Fibroblast of peridontal ligament (primary cell): Measurements from ENCODE around the gene RUFY2.
"Not testable (repeated sequence)": the region's sequence is repeated elsewhere in the genome, so short reads cannot be mapped to it uniquely, and the experiment has no call there.

ENCODE experiments used
- DNase-seq: peaks from one replicate; pipeline ENCODE4 v3.0.0-alpha.2; 2010; ENCODE audit errors: extremely low read depth

Gene RUFY2

DNA sequence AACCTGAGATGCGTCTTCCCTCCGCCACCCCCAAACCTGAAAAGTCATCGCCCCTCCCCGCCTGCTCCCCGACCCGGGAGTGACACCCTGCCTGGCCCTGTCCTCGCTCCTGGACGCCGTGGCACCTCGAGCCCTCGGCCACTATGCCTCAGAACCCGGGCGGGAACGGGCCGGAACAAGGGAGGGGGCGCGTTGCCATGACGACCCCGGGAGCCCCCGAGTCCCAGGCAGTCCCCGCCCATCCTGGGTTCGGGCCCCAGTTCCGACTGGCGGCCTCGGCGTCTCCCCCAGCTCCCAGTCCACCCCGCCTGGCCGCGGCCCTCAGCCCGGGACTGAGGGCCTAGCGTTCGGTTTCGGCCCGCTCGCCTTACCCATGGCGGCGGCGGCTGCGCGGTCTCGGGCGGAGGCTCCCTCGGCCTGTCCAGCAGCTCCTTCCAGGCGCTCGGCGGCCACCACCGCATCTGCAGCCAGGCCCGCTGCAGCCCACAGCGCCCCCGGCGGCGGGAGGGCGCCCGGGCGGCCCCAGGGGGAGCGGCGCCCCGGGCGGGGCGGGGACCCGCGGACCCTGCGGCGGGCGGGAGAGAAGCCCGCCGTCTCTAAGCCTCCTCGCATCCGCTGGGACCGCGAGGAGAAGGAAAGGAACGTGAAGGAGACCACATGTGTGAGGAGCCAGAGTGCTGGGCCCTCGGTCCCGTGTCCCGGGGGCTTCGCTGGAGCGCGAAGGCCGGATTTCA is at the start of gene RUFY2:
Gene RUFY2 (minus strand): TSS at position 463 of the 734 bp plus-strand sequence. CDS start 88 bp downstream, at position 375.
- DNase-seq = peak; percentile 61

DNA sequence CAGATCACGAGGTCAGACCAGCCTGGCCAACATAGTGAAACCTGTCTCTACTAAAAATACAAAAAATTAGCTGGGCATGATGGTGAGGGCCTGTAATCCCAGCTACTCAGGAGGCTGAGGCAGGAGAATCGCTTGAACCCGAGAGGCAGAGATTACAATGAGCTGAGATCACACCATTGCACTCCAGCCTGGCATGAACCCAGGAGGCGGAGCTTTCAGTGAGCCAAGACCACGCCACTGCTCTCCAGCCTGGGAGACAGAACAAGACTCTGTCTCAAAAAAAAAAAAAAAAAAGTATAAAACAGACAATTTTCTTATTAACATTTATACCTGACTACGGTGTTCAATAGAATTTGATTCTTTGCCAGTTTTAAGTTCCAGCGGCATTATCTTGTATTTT is 42.6 kb upstream of the RUFY2 start:
- DNase-seq = not testable (repeated sequence)

- DNase-seq = no peak
Measured at GRCh38 chr10:68446179-68446578, 39.1 kb upstream of the RUFY2 start.

- DNase-seq = no peak
Measured at GRCh38 chr10:68442971-68443370, 35.9 kb upstream of the RUFY2 start.

DNA sequence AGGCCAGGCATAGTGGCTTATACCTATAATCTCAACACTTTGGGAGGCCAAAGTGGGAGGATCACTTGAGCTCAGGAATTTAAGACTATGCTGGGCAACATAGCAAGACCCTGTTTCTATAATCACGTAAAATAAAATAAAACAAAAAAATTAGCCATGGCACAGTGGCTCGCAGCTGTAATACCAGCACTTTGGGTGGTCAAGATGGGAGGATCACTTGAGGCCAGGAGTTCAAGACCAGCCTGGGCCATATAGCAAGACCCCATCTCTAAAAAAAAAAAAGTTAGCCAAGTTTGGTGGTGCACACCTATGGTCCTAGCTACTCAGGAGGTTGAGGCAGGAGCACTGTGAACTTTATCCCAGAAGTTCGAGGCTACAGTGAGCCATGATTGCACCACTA is 33.8 kb upstream of the RUFY2 start:
- DNase-seq = no peak

DNA sequence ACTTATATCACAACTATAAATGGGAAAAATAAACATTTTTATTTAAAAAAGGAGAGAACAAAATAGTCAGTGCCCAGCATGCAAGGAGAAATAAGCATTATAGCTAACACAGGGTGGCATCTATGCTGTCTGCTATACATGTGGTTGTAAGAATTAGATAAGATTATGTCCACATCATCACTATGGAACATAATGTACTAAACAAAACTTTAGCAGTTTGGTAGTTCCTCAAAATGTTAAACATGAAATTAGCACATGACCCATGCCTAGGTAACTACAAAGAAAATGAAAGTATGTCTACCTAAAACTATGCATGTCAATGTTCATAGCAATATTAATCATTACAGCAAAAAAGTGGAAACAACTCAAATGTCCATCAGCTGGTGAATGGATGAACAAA is 28.7 kb upstream of the RUFY2 start:
- DNase-seq = no peak

- no peak for DNase-seq
Measured at GRCh38 chr10:68434657-68435056, 27.6 kb upstream of the RUFY2 start.

DNA sequence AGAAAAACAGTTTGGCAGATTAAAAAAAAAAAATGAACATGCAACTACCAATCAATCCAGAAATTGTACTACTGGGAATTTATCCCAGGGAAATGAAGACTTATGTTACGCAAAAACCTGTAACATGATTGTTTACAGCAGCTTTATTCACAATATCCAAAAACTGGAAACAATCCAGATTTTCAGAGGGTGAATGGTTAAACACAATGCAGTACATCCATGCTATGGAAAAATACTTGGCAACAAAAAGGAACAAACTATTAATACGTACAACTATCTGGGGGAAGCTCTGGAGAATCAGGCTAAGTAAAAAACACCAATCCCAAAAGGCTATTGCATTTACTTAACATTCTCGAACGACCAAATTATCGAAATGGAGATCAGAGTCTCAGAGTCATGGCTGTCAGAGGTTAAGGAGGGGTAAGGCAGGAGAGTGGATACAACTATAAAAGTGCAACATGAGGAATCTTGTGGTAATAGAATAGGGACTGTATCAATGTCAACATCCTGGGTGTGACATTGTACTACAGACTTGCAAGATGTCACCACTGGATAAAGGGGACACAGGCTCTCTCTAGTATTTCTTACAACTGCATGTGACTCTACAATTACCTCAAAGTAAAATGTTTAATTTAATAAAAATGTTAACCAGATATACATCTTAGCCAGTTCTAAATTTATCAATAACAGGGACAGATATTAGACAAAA is 21.5 kb upstream of the RUFY2 start:
- DNase-seq = no peak

DNA sequence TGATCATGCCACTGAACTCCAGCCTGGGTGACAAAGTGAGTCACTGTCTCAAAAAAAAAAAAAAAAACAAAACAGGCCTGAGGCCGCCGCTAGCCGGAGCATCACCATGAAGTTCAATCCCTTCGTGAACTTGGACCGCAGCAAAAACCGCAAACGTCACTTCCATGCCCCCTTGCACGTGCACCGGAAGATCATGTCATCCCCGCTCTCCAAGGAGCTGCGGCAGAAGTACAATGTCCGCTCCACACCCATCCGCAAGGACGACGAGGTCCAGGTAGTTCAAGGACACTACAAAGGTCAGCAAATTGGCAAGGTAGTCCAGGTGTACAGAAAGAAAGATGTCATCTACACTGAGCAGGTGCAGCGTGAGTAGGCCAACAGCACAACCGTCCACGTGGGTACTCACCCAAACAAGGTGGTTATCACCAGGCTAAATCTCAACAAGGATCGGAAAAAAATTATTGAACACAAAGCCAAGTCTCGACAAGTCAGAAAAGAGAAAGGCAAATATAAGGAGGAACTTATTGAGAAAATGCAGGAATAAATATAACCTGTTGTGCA is 17.5 kb upstream of the RUFY2 start:
- no peak for DNase-seq

DNA sequence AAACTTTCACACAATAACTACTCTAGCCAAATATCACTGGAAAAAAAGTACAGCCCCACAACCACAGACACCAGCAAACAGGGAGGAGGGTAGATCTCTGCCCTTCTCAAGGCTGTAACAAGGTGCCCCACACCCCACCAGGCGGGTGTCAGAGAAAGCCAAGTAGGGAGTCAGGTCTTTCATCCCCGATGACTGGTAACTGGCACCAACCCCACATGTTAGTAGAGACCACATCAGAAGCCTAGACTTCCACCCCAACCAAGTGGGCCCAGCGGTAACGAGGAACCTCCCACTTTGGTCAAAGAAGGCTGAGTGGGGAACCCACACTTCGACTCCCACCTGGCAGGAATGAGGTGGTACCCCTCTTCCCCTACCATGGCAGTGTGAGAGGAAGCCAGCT is 16.4 kb upstream of the RUFY2 start:
- no peak for DNase-seq

DNA sequence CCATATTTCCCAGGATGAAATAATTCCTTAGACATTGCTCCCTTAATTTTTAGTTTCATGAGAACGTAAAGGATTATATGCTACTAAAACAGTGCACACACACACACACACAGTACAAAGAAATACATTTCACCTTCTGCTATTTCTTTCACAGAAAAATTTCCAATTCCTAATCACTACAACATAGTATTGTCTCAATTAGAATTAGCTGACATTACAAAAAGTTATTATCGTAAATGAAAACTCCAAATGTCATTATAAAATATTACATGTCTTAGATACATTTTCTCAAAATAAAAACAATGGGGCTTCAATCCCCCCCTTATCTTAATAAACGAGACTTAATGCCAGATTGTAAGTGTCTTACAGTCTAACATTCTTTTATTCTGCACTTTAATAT is 12.3 kb upstream of the RUFY2 start:
- DNase-seq = no peak

DNA sequence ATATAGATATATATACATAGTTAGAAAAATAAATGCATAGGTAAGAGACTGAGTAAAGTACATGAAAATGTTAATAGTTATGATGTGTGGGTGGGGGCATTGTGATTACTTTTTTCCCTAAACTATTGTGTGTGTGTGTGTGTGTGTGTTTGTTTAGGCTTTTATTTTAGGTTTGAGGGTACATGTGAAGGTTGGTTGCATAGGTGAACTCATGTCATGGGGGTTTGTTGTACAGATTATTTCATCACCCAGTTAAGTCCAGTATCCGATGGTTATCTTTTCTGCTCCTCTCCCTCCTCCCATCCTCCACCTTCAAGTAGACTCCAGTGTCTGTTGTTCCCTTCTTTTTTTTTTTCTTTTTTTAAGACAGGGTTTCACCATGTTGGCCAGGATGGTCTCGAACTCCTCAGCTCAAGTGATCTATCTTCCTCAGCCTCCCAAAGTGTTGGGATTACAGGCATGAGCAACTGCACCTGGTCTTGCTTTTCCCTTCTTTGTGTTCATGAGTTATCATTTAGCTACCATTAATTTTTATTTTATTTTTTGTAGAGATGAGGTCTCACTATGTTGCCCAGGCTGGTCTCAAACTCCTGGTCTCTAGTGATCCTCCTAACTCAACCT is 1.9 kb upstream of the RUFY2 start:
- no peak for DNase-seq

GRCh38 chr10:68406111-68406814 is 814 bp downstream of the RUFY2 start:
- peak; percentile 70 for DNase-seq

DNA sequence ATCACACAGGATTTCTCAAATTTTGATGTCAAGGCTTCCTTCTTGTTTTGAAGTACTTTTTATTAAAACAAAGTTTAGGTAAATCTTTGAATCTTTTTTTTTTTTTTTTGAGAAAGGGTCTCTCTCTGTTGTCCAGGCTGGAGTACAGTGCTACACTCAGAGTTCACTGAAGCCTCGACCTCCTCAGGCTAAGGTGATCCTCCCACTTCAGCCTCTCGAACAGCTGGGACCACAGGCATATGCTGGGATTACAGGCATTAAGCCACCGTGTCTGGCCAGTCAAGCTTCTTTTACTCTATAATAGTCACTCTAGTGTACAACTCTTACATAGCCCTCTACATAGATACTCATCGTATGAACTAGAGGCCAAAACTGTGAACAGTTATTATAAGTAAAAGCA is 3.4 kb downstream of the RUFY2 start:
- no peak for DNase-seq

- DNase-seq = no peak
Measured at GRCh38 chr10:68402276-68402675, 4.8 kb downstream of the RUFY2 start.

DNA sequence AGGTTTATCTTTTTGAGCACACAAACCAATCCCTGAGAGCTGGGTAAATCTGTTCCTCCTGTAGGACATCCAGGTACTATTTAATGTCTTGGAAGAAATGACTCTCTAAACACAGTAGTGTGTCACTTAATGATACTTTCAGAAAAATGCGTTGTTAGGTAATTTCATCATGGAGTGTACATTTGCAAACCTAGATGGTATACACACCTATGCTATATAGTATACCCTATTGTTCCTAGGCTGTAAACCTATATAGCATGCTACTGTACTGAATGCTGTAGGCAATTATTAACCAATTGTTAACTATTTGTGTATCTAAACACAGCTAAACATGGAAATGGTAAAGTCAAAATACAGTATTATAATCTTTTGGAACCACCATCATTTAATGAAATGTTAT is 10.1 kb downstream of the RUFY2 start:
- DNase-seq = no peak

DNA sequence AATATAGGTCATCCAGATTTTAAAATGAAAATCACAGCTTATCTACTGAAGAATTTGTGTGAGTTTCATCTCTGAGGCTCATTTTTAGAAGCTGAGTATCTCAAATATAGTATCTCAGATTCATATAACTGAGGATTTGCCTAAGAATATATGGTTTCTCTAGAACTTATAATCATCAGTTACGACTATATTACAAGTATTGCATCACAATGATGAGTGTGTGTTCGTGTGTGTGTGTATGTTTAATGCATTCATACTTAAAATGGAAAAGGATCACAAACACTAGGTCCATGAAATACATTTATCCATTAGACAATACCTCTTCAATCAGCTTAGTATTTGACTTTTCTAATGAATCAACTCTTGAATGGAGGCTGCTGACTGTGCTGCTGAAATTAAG is 21.3 kb downstream of the RUFY2 start:
- DNase-seq = no peak

DNA sequence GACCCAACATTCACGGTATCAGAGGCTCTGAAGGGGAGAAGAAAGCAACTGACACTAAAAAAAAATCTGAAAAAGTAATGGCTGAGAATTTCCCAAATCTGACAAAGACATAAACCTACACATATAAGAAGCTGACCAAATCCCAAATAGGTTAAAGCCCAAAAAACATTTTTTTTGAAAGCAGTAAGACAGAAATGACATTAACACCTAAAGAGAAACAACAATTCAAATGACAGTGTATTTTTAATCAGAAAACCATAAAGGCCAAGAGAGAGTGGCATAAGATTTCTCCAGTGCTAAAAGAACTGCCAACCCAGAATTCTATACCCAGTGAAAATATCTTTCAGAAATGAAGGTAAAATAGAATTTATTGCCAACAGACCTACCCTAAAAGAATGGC is 35.5 kb downstream of the RUFY2 start:
- no peak for DNase-seq

DNA sequence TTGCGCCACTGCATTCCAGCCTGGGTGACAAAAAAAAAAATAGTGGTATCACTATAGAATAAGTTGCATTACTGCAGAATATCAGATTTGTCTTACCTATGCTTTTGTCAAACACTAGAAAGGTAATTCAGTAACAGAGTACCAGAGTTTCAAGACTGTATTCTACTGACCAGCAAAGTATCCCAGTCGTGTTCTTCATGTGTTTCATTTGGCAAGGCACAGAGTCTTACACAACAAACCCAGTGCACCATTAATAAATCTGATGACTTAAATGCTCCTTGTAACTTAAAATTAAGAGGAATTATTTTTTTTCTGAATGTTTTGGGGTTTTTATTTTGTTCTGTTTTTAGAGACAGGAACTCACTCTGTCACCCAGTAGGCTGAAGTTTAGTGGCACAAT is 40.0 kb downstream of the RUFY2 start:
- DNase-seq = no peak

DNA sequence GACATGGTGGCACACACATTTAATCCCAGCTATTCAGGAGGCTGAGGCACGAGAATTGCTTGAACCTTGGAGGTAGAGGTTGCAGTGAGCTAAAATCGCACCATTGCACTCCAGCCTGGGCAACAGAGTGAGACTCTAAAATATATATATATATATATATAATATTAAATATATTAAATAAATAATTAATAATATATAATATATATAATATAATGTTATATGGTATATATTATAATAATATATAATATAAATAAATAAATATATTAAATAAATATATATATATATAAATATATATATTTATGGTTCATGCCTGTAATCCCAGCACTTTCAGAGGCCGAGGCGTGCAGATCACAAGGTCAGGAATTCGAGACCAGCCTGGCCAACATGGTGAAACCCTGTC is 40.5 kb downstream of the RUFY2 start:
- no peak for DNase-seq

DNA sequence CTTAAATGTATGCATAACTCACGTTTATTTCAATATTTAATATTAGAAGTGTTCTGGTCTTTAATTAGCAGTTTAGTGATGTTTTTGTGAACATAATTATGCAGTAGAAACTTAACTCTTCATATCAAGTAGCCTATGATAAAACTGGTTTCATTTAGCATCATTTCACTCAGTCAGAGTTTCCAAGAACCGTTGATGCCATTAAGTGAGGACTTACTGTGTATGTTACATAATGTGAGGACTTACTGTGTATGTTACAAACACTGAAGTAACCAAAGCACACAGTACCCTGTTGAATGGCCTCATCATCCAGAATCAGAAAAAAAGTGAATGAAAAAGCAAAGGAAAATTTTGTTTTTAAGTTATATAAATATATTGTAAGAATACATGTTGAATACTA is 41.5 kb downstream of the RUFY2 start:
- no peak for DNase-seq
